HEK293 (cell line): Measurements from ENCODE around the gene PPT2.

Source experiments
- CTCF ChIA-PET: fragments of 350-600 bp; formaldehyde crosslinking; extraction: SDS; loops from one replicate; lab custom pipeline; 2021; ENCODE audit warnings: antibody characterized with exemption; lab: Yijun Ruan, JAX
- POLR2A ChIA-PET: fragments of 300-600 bp; formaldehyde crosslinking; extraction: SDS; loops from one replicate; lab custom pipeline; 2020; ENCODE audit warnings: antibody characterized with exemption, inconsistent platforms; lab: Yijun Ruan, JAX
- H3K27ac ChIP-seq: fragments of 200-500 bp; sonication (Bioruptor generic); 2 replicates; pipeline ENCODE4 v1.5.1; 2014; ENCODE audit warnings: low read depth, low read length, control low read depth, inconsistent platforms; ENCODE audit errors: extremely low read depth
- H3K36me3 ChIP-seq, 2 experiments: fragments of 200-500 bp in 1 of 2; sonication (Bioruptor generic) in 1 of 2; 1 replicate in 1 of 2; 2 replicates in 1 of 2; pipeline ENCODE4 v1.5.1; 2014 to 2017; ENCODE audit warnings: inconsistent platforms in 2 of 2, low read length in 2 of 2; ENCODE audit not compliant: control insufficient read depth in 2 of 2, insufficient read depth in 1 of 2
- H3K4me1 ChIP-seq: fragments of 200-500 bp; sonication (Bioruptor generic); 2 replicates; pipeline ENCODE4 v1.5.1; 2014; ENCODE audit warnings: mild to moderate bottlenecking, low read length, inconsistent platforms; ENCODE audit not compliant: control insufficient read depth, insufficient read depth
- H3K4me3 ChIP-seq: 2 replicates; pipeline ENCODE4 v1.5.1; 2011; ENCODE audit warnings: low read depth, mild to moderate bottlenecking, control low read depth, low read length, moderate library complexity
- H3K9me3 ChIP-seq: fragments of 200-500 bp; sonication (Bioruptor generic); 2 replicates; pipeline ENCODE4 v1.5.1; 2014; ENCODE audit warnings: low read depth, low read length, inconsistent platforms; ENCODE audit not compliant: control insufficient read depth, insufficient read depth
- BCL11B ChIP-seq: fragments of 450-650 bp; formaldehyde crosslinking; IDR thresholded peaks from 2 replicates; pipeline ENCODE4 v1.5.1; 2016; ENCODE audit warnings: low read depth, missing biosample characterization, missing genetic modification characterization
- ELK4 ChIP-seq: IDR thresholded peaks from 2 replicates; pipeline ENCODE4 v1.6.1; 2011; ENCODE audit warnings: mild to moderate bottlenecking, low read depth, low read length, borderline replicate concordance
- GLIS1 ChIP-seq: fragments of 450-650 bp; formaldehyde crosslinking; IDR thresholded peaks from 2 replicates; pipeline ENCODE4 v1.5.1; 2016; ENCODE audit warnings: missing biosample characterization, missing genetic modification characterization
- HOXA7 ChIP-seq: sonication (generic); formaldehyde crosslinking; IDR thresholded peaks from 2 replicates; pipeline ENCODE4 v1.8.1; 2022; ENCODE audit warnings: missing genetic modification reagents, borderline replicate concordance
- IKZF3 ChIP-seq: fragments of 450-650 bp; IDR thresholded peaks from 2 replicates; pipeline ENCODE4 v1.5.0; 2018; ENCODE audit warnings: missing biosample characterization, mild to moderate bottlenecking, missing genetic modification characterization, moderate library complexity
- KLF1 ChIP-seq: fragments of 450-650 bp; formaldehyde crosslinking; IDR thresholded peaks from 2 replicates; pipeline ENCODE4 v1.5.1; 2016; ENCODE audit warnings: missing biosample characterization, missing genetic modification characterization
- KLF9 ChIP-seq: fragments of 450-650 bp; formaldehyde crosslinking; IDR thresholded peaks from 2 replicates; pipeline ENCODE4 v1.5.1; 2016; ENCODE audit warnings: missing biosample characterization, missing genetic modification characterization, low read depth
- MEIS1 ChIP-seq: sonication (generic); formaldehyde crosslinking; IDR thresholded peaks from 2 replicates; pipeline ENCODE4 v1.8.1; 2022; ENCODE audit warnings: missing genetic modification reagents, mild to moderate bottlenecking, borderline replicate concordance
- PRDM1 ChIP-seq: fragments of 450-650 bp; formaldehyde crosslinking; IDR thresholded peaks from 2 replicates; pipeline ENCODE4; 2016; ENCODE audit warnings: missing biosample characterization, missing genetic modification characterization
- SP2 ChIP-seq: fragments of 450-650 bp; formaldehyde crosslinking; IDR thresholded peaks from 2 replicates; pipeline ENCODE4 v1.5.1; 2016; ENCODE audit warnings: missing biosample characterization, missing genetic modification characterization
- WT1 ChIP-seq: fragments of 450-650 bp; formaldehyde crosslinking; IDR thresholded peaks from 2 replicates; pipeline ENCODE4 v1.5.1; 2016; ENCODE audit warnings: missing biosample characterization, missing genetic modification characterization
- ZBTB17 ChIP-seq: fragments of 450-650 bp; formaldehyde crosslinking; IDR thresholded peaks from 2 replicates; pipeline ENCODE4 v1.5.1; 2016; ENCODE audit warnings: missing biosample characterization, missing genetic modification characterization
- ZBTB20 ChIP-seq: fragments of 450-650 bp; formaldehyde crosslinking; IDR thresholded peaks from 2 replicates; pipeline ENCODE4 v1.5.1; 2016; ENCODE audit warnings: missing biosample characterization, missing genetic modification characterization
- ZBTB44 ChIP-seq: fragments of 450-650 bp; IDR thresholded peaks from 2 replicates; pipeline ENCODE4 v1.5.1; 2018; ENCODE audit warnings: missing biosample characterization, mild to moderate bottlenecking, missing genetic modification characterization
- ZFHX2 ChIP-seq: fragments of 450-650 bp; formaldehyde crosslinking; conservative IDR thresholded peaks from 2 replicates; pipeline ENCODE4 v1.5.1; 2016; ENCODE audit warnings: missing biosample characterization, missing genetic modification characterization
- ZNF155 ChIP-seq: fragments of 450-650 bp; formaldehyde crosslinking; IDR thresholded peaks from 2 replicates; pipeline ENCODE4 v1.5.1; 2016; ENCODE audit warnings: missing biosample characterization, missing genetic modification characterization
- ZNF311 ChIP-seq: fragments of 450-650 bp; formaldehyde crosslinking; IDR thresholded peaks from 2 replicates; pipeline ENCODE4 v1.5.1; 2017; ENCODE audit warnings: missing biosample characterization, missing genetic modification characterization, borderline replicate concordance
- ZNF335 ChIP-seq: fragments of 450-650 bp; formaldehyde crosslinking; conservative IDR thresholded peaks from 2 replicates; pipeline ENCODE4 v1.5.1; 2016; ENCODE audit warnings: missing biosample characterization, missing genetic modification characterization
- ZNF391 ChIP-seq: fragments of 450-650 bp; formaldehyde crosslinking; IDR thresholded peaks from 2 replicates; pipeline ENCODE4 v1.5.1; 2016; ENCODE audit warnings: low read depth, missing biosample characterization, missing genetic modification characterization, borderline replicate concordance
- ZNF398 ChIP-seq: fragments of 450-650 bp; formaldehyde crosslinking; IDR thresholded peaks from 2 replicates; pipeline ENCODE4 v1.5.1; 2017; ENCODE audit warnings: missing biosample characterization, missing genetic modification characterization
- ZNF48 ChIP-seq: fragments of 450-650 bp; formaldehyde crosslinking; IDR thresholded peaks from 2 replicates; pipeline ENCODE4 v1.5.1; 2016; ENCODE audit warnings: missing biosample characterization, missing genetic modification characterization
- ZNF530 ChIP-seq: fragments of 450-650 bp; formaldehyde crosslinking; IDR thresholded peaks from 2 replicates; pipeline ENCODE4 v1.5.1; 2016; ENCODE audit warnings: low read depth, missing biosample characterization, missing genetic modification characterization
- ZNF558 ChIP-seq: fragments of 450-650 bp; formaldehyde crosslinking; IDR thresholded peaks from 2 replicates; pipeline ENCODE4 v1.5.1; 2016; ENCODE audit warnings: missing biosample characterization, missing genetic modification characterization
- ZNF596 ChIP-seq: fragments of 450-650 bp; IDR thresholded peaks from 2 replicates; pipeline ENCODE4 v1.5.0; 2018; ENCODE audit warnings: missing biosample characterization, mild to moderate bottlenecking, missing genetic modification characterization, moderate library complexity
- ZNF600 ChIP-seq: fragments of 450-650 bp; formaldehyde crosslinking; IDR thresholded peaks from 2 replicates; pipeline ENCODE4 v1.5.1; 2016; ENCODE audit warnings: missing biosample characterization, missing genetic modification characterization
- ZNF692 ChIP-seq: fragments of 450-650 bp; formaldehyde crosslinking; IDR thresholded peaks from 2 replicates; pipeline ENCODE4 v1.5.1; 2016; ENCODE audit warnings: missing biosample characterization, missing genetic modification characterization

The PPT2 gene

GRCh38 chr6:32175711-32176475, 22.0 kb downstream of the PPT2 start, which contains the start of gene AGPAT1 (continued):
- TF ChIP-seq ZNF398 (peak; percentile 99), ZNF48 (tag by site-specific recombination) (no peak), KLF1 (tag by site-specific recombination) (peak; percentile 19; the same call in 1 of the 2 replicates), SP2 (tag by site-specific recombination) (peak; percentile 97), ZNF530 (tag by site-specific recombination) (peak; percentile 52; the same call in 1 of the 2 replicates)
- TF ChIP-seq, all 188 proteins: peak for 44

GRCh38 chr6:32176476-32177182, 22.7 kb downstream of the PPT2 start:
- Histone ChIP-seq H3K4me1 (peaks cover 14% of the 10 kb centered on the region), H3K27ac (peak overlapping the region; percentile 80), H3K36me3 (peaks cover 0 to 29% of the 10 kb centered on the region in 2 experiments; a peak in 2 of 3 replicates), H3K4me3 (peak overlapping the region; percentile 48), H3K9me3 (no peaks in the 10 kb centered on the region)
- ChIA-PET POLR2A (interaction anchor here (0.6 to 2.5 kb wide), 22 partner anchors 7 to 1028 kb away, joined by 3 to 38 read pairs (median 5); partner anchors contain the start of genes ATF6B, EGFL8, FKBPL and GPSM3), CTCF (interaction anchor here (0.6 to 1.6 kb wide), 8 partner anchors 9 to 78 kb away, joined by 3 to 15 read pairs (median 4); no protein-coding TSS in a partner anchor)
- TF ChIP-seq ZNF558 (tag by site-specific recombination) (no peak), ZNF391 (tag by site-specific recombination) (0 out of 2 replicates have a peak, but pooled peaks have one; percentile 44), ZNF311 (tag by site-specific recombination) (no peak), ZNF335 (tag by site-specific recombination) (no peak), ZNF600 (tag by site-specific recombination) (peak; percentile 23; the same call in 1 of the 2 replicates), PRDM1 (tag by site-specific recombination) (peak; percentile 95), ZBTB17 (tag by site-specific recombination) (0 out of 2 replicates have a peak, but pooled peaks have one; percentile 12), WT1 (0 out of 2 replicates have a peak, but pooled peaks have one; percentile 43), GLIS1 (no peak), ZNF155 (tag by site-specific recombination) (no peak), ZNF692 (tag by site-specific recombination) (no peak), ZBTB20 (tag by site-specific recombination) (peak; percentile 73), ZBTB44 (no peak), BCL11B (0 out of 2 replicates have a peak, but pooled peaks have one; percentile 5), ZFHX2 (tag by site-specific recombination) (no peak), ZNF596 (tag by site-specific recombination) (no peak), ZNF398 (peak; percentile 91), IKZF3 (tag by site-specific recombination) (peak; percentile 65), MEIS1 (CRISPR knock-in tag) (no peak), KLF1 (tag by site-specific recombination) (peak; percentile 60; the same call in 1 of the 2 replicates), KLF9 (tag by site-specific recombination) (peak; percentile 4; the same call in 1 of the 2 replicates), ELK4 (no peak), HOXA7 (CRISPR knock-in tag) (no peak)
